Thoracic aorta (tissue), 2 donors: ENCODE results near the gene ORM2. TPM values are rescaled to one million over a fixed set of nuclear protein-coding genes. Genes with fewer than 3 reads are reported as not detected.

Source experiments
- ATAC-seq: fragments of 150-250 bp; one replicate; pipeline ENCODE4 v1.8.0; 2017; ENCODE audit warnings: low read depth; ENCODE audit not compliant: insufficient number of reproducible peaks, low FRiP score
- DNase-seq: peaks from one replicate; pipeline ENCODE4 v3.0.0-alpha.2; 2020; ENCODE audit warnings: low spot score
- H3K27ac ChIP-seq, 2 donors: fragments of 200-600 bp; sonication (generic); 1 replicate in 1 of 2; 2 replicates in 1 of 2; pipeline ENCODE4 v1.5.1; 2016; ENCODE audit warnings: mild to moderate bottlenecking in 2 of 2, moderate library complexity in 2 of 2
- H3K27me3 ChIP-seq: fragments of 200-600 bp; sonication (generic); replicated peaks from 2 replicates; pipeline ENCODE4 v1.6.0; 2016; ENCODE audit warnings: mild to moderate bottlenecking; ENCODE audit not compliant: insufficient read depth
- H3K36me3 ChIP-seq: fragments of 200-600 bp; sonication (generic); one replicate; pipeline ENCODE4 v1.5.1; 2016
- H3K4me1 ChIP-seq, 2 donors: fragments of 200-600 bp; sonication (generic); 1 replicate in 1 of 2; 2 replicates in 1 of 2; pipeline versions ENCODE4 v1.5.1 to v1.6.0; 2016; ENCODE audit warnings: low read depth in 2 of 2, mild to moderate bottlenecking in 1 of 2; ENCODE audit not compliant: control insufficient read depth in 1 of 2
- H3K4me3 ChIP-seq: fragments of 200-600 bp; sonication (generic); 2 replicates; pipeline ENCODE4 v1.5.1; 2016; ENCODE audit warnings: mild to moderate bottlenecking
- H3K9me3 ChIP-seq: fragments of 200-600 bp; sonication (generic); 2 replicates; pipeline ENCODE4 v1.5.1; 2016
- total RNA-seq, 2 donors: library from RNA; depleted of rRNA; stranded (reverse); fragments of >200 nt; gene quantifications; one replicate each; pipeline versions ENCODE4 v1.1.0 to v1.2.3, GENCODE V29; 2016
- TF ChIP-seq, protein P1 (sequence below): fragments of 200-600 bp; sonication (generic); IDR thresholded peaks from one replicate; pipeline ENCODE4 v1.5.1; 2019; ENCODE audit warnings: antibody characterized with exemption

The ORM2 gene
- total RNA-seq, 2 donors from 2014 or later, result not detected

DNA sequence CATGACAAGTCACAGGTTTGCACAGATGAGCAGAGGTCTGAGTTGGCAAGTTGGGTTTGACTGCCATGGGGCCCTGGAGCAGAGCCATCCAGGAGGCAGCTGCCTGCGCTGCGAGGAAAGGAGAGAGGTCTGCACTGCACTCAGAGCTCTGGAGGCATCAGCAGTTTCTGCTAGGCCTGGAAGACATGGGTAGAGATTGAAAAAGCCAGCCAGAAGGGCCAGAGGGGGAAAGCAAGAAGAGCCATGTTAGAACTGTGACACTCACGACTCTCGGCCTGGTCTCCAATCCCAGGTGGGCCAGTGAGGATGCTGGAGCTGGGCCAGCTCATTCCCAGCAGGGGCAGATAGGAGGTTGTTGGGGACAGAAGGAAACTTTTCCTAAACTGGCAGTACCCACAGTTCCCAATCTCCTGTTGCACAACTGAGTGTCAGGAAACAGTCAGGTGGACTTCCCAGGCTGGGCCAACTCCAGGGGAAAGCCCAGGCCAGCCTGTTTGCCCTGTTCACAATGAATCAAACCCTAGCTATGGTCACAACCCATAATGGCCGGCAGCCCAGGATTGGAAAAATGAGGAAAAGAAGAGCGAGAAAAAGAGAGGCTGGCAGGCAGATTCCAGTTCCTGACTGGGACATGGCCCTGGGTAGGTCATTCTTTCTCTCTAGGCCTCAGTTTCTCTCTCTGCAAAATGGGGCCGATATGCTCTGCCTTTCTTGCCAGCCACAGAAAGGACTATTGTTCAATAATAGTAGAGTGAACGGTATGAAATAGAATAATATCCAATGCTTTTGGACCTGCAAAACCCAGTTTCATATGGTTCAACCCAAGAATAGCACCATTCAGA lies 14.6 kb upstream of the ORM2 start:
- Histone ChIP-seq H3K4me3 (no peak overlapping the region), H3K36me3 (no peaks in the 10 kb centered on the region), H3K27me3 (no peaks in the 10 kb centered on the region), H3K27ac (peak overlapping the region; percentile 65 to 71), H3K9me3 (no peaks in the 10 kb centered on the region), H3K4me1 (peaks cover 6 to 18% of the 10 kb centered on the region in 2 donors)
- DNase-seq (peak; percentile 41), ATAC-seq (peak; percentile 61)
- TF ChIP-seq, protein P1, sequence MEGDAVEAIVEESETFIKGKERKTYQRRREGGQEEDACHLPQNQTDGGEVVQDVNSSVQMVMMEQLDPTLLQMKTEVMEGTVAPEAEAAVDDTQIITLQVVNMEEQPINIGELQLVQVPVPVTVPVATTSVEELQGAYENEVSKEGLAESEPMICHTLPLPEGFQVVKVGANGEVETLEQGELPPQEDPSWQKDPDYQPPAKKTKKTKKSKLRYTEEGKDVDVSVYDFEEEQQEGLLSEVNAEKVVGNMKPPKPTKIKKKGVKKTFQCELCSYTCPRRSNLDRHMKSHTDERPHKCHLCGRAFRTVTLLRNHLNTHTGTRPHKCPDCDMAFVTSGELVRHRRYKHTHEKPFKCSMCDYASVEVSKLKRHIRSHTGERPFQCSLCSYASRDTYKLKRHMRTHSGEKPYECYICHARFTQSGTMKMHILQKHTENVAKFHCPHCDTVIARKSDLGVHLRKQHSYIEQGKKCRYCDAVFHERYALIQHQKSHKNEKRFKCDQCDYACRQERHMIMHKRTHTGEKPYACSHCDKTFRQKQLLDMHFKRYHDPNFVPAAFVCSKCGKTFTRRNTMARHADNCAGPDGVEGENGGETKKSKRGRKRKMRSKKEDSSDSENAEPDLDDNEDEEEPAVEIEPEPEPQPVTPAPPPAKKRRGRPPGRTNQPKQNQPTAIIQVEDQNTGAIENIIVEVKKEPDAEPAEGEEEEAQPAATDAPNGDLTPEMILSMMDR, result no peak

DNA sequence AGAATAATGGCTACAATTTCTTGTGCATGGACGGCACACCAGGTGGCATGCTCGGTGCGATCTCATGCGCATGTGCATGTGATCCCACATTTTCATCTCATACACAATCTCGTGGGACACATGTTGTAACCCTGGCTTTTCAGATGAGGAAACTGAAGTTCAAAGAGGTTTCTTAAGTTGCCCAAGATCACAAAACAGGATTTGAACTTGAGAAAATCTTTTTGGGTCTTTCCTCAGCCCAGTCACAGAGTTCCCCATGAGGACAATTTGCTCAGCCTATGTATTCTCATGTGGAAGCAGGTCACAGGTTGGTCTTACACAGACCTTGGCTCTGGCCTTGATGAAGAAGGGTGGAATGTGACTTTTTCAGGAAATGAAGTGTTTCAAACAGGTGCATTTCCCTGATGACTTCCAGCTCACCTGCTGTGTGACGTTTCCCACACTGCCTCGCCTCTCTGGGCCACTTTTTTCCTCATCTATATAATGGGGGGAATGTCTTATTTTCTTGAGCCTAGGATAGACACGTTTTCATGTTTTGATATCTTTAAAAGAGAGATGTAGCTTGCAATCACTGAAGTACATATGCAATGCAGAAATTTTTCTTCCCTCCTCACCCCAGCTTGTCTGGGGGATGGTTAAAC lies 13.8 kb upstream of the ORM2 start:
- Histone ChIP-seq H3K4me3 (no peak overlapping the region), H3K4me1 (peaks cover 6 to 18% of the 10 kb centered on the region in 2 donors), H3K9me3 (no peaks in the 10 kb centered on the region), H3K27me3 (no peaks in the 10 kb centered on the region), H3K27ac (no peak overlapping the region), H3K36me3 (no peaks in the 10 kb centered on the region)
- ATAC-seq, result no peak
- TF ChIP-seq, protein P1, result no peak
- DNase-seq, result no peak

DNA sequence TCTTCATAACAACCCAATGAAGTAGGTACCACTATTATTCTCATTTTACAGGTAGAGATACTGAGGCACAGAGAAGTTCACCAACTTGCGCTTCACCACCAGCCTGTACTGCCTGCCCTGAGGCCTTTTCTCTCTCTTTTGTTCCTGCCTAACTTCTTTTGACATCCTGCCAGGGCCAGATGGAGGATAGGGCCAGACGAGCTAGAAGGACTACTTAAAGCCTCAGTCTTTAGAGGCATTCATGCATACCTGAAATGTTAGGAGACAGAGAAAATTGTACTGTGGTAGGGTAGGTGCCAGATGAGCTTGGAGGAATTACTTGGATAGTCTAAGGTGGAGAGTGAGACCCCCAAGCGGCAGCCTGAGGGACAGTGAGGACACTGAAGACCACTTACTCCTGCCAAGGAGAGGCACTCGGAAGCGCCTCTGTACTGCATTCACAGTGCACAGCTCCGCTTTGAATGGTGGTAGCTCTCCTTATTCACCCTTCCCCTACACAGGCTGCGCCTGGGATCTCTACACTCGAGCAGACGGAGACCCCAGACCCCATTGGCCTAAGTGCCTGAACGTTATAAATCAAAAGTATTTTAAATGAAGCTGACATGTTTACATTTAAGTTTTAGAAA lies 13.0 kb upstream of the ORM2 start:
- TF ChIP-seq, protein P1, result no peak
- no peaks in the 10 kb centered on the region for H3K9me3 ChIP-seq
- ATAC-seq (no peak), DNase-seq (no peak)
- no peak overlapping the region for H3K27ac ChIP-seq
- no peak overlapping the region for H3K4me3 ChIP-seq
- H3K27me3 ChIP-seq, result no peaks in the 10 kb centered on the region
- no peaks in the 10 kb centered on the region for H3K36me3 ChIP-seq
- peaks cover 6 to 18% of the 10 kb centered on the region in 2 donors for H3K4me1 ChIP-seq

DNA sequence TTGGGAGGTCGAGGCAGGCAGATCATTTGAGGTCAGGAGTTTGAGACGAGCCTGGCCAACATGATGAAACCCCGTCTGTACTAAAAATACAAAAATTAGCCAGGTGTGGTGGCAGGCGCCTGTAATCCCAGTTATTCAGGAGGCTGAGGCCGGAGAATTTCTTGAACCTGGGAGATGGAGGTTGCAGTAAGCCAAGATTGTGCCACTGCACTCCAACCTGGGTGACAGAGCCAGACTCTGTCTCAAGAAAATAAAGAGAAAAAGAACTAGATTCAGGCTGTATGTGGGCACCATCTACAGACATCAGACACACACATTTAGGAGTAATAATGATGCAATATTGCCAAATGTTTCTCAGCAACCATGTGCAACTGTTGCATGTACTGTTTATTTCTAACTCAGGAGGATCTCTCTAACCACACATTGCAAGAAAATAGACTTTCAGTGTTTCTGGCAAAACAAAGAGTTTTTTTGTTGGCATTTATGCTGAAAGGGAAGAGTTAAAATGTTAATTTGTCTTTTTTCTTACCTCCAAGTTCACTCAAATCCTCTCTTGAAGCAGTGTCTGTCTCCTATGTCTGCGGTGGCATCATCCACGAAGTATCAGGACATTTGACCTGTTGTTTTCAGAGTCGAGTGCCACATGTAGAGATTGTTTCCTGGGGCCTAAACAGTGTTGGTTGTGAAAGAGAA lies 11.9 kb upstream of the ORM2 start:
- Histone ChIP-seq H3K27me3 (no peaks in the 10 kb centered on the region), H3K36me3 (no peaks in the 10 kb centered on the region), H3K9me3 (no peaks in the 10 kb centered on the region), H3K4me1 (peaks cover 6 to 18% of the 10 kb centered on the region in 2 donors), H3K27ac (no peak overlapping the region), H3K4me3 (no peak overlapping the region)
- DNase-seq, result no peak
- ATAC-seq, result no peak
- TF ChIP-seq, protein P1, result no peak
